ENCODE measurements around the gene ARHGEF11.
A peak's percentile ranks its signal among the peaks of the same experiment; 100 is the strongest.
"Not testable (repeated sequence)": the region's sequence is repeated elsewhere in the genome, so short reads cannot be mapped to it uniquely, and the experiment has no call there.

ARHGEF11 gene, protein sequence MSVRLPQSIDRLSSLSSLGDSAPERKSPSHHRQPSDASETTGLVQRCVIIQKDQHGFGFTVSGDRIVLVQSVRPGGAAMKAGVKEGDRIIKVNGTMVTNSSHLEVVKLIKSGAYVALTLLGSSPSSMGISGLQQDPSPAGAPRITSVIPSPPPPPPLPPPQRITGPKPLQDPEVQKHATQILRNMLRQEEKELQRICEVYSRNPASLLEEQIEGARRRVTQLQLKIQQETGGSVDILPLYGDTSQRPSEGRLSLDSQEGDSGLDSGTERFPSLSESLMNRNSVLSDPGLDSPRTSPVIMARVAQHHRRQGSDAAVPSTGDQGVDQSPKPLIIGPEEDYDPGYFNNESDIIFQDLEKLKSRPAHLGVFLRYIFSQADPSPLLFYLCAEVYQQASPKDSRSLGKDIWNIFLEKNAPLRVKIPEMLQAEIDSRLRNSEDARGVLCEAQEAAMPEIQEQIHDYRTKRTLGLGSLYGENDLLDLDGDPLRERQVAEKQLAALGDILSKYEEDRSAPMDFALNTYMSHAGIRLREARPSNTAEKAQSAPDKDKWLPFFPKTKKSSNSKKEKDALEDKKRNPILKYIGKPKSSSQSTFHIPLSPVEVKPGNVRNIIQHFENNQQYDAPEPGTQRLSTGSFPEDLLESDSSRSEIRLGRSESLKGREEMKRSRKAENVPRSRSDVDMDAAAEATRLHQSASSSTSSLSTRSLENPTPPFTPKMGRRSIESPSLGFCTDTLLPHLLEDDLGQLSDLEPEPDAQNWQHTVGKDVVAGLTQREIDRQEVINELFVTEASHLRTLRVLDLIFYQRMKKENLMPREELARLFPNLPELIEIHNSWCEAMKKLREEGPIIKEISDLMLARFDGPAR (N-terminal part only)

DNA sequence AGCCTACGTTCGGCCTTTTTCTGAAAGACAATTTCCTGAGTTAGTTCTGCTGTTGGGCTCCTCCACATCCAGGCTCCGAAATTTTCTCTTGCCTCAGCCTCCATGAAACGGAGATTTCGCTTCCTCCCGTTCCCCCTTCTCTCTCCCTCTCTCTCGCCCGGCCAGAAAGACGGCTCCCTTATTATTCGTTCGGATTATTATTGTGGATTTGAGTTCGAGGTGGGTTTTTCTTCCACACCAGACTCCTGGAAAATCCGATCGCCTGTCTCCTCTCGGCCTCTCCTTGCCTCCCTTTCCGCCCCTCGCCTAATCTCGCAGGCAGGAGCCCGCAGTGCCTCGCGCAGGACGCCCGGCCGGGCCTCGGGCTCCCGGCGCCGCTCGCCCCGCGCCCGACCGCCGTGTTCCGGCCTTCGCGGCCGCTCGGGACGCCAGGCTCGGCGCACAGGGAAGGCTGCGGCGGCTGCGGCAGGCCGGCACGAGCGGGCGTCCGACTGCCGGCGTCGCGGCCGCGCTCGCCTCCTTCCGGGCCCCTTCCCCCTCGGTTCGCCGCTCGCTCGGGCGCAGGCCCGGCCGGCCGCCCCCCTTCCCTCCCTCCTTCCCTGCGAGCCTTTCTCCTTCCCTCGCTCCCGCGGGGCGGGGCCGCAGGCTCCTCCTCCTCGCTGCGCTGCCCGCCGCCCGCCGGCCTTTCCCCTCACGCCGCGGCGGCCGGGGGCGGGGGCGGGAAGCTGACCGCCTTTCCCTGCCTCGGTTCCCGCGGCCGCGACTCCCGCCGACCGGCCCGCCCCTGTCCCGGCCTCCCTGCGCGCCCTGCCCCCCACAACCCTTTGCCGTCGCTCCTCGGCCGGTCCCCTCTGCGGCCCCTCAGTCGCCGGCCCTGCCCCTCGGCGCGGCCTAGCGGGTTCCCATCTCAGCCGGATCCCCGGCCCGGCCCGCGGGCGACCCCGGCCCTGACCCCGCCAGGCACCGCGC is at the start of gene ARHGEF11:
Gene ARHGEF11 (minus strand): TSS at position 493 of the 969 bp plus-strand sequence. CDS start 1,412 bp downstream, outside the sequence.
- DNase-seq = peak; percentile 47 to 66

- DNase-seq = no peak
These were observed 49.5 kb upstream of the ARHGEF11 start for GRCh38 chr1:157095091-157095490.

DNA sequence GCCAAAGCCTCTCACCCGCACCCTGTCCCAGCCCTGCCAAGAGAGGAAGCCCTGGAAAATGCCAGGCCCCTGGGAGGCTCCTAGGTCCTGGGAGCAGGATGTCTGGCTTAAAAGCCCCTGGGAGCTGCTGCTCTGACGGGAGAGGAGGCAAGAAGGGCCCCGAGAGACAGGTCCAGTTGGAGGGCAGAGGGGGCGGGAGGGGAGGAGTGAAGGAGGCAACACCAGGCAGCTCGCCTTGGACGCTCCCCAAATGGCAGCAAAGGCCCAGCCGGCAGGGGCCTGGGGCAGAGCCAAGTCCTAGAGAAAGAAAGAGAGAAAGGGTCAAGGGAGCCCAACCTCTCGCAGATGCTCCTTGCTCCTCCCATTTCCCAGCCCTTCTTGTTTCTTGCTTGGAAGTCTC is 47.3 kb upstream of the ARHGEF11 start:
- DNase-seq = no peak

DNA sequence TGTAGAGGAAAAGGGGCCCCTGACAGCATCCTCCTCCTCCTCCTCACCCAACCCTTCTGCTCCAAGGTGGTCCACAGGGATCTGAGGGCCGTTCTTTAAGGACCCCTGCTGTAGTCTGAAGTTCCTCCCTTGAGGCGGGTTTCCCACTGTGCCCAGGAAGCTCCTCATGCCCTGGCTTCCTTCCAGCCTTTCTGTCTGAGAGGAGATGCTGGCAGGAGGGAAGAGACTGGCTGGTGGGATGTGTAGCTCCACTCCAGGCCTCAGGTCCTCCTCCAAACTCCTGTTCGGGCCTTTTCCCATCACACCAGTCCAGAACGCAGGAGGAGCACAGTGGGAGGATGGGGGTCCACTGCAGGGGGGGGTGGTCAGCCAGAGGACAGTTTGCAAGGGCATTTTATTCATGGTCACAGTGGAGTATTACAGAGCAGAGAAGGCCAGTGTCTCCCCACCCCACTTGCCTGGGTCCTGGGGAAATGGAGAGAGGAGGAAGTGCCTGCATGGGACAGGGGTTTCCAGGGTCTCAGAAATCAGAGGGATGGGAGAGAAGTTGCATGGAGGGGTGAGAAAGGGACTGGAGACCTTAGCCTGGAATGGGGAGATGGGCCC is 46.2 kb upstream of the ARHGEF11 start:
- no peak for DNase-seq

- no peak for DNase-seq
These were observed 45.6 kb upstream of the ARHGEF11 start for GRCh38 chr1:157091186-157091585.

DNA sequence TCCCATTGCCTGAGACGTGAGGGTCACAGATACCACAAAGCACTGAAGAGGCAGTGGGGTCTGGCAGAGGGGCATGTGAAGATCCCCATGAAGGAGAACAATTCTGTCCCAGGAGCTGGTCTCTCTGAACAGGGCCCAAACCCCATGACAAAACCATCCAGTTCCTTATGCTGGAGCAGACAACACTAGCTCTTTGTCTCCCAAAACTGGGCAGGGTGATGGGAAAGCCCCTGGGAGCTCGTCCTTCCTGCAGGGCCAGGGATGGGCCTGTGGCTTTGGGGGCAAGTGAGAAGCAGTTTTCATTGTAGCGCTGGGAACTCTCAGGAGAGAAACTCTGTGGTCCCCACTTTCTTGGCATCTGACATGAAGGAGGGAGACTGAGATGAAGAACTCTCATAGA is 45.2 kb upstream of the ARHGEF11 start:
- DNase-seq = no peak

DNA sequence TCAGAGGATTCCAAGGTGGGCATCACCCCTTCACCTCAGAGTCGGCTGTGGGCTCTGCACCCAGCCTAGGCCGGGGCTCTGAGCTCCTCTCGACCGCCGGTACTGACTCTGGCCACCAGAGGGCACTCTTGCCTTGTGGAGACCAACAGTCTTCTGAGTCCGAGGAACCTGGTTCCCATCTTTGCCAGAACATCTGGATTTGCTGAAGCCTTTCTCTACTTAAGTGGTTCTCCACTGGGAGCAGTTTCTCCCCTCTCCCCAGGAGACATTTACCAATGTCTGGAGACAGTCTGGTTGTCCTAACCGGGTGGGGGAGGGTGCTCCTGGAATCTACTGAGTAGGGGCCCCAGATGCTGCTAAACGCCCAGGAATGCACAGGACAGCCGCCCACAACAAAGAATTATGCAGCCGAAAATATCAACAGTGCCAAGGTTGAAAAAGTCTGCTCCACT is 44.7 kb upstream of the ARHGEF11 start:
- peak; percentile 27 to 45 for DNase-seq

DNA sequence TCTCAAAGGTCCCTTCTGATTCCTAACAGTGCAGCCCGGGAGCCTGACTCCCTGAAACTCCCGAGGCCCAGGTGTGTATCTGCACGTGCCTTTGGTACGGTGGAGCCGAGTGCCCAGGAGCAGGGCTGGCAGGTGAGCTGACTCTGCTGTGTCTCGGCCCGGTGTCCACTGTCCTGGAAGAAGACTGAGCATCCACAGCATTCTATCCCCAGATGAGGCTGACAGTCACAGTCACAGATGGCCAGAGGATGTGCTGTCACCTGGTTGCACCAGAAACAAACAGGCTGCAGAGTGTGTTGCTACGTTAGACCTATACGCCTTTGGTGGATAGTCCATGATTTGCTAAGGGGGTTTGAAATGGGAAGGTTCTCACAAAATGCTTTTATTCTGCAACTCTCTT is 44.2 kb upstream of the ARHGEF11 start:
- DNase-seq = no peak

GRCh38 chr1:157088607-157089006 is 43.1 kb upstream of the ARHGEF11 start:
- no peak for DNase-seq

- no peak for DNase-seq
These were observed 41.5 kb upstream of the ARHGEF11 start for GRCh38 chr1:157087030-157087429.

DNA sequence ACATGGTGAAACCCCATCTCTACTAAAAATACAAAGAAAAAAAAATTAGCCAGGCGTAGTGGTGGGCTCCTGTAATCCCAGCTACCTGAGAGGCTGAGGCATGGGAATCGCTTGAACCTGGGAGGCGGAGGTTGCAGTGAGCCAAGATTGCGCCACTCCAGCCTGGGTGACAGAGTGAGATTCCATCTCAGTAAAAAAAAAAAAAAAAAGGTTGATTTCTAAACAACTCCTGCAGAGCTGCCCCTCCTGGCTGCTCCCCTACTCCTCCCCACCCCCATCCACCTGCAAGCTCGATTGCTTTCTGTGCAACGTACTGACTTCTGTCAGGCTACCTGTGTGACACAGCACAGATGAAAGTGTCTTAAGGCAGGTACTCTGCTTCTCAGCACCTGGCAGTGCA is 40.8 kb upstream of the ARHGEF11 start:
- no peak for DNase-seq

DNA sequence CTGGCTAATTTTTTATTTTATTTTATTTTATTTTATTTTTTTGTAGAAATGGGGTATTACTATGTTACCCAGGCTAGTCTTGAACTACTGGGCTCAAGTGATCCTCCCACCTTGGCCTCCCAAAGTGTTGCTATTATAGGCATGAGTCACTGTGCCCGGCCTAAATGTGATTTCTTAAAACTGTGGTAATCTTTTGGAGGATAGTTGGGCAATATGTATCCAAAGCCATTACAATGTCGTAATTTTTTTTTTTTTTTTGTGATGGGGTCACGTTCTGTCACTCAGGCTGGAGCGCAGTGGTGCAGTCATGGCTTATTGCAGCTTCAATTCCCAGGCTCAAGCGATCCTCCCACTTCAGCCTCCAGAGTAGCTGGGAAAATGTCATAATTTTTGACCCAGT is 39.9 kb upstream of the ARHGEF11 start:
- DNase-seq = no peak

DNA sequence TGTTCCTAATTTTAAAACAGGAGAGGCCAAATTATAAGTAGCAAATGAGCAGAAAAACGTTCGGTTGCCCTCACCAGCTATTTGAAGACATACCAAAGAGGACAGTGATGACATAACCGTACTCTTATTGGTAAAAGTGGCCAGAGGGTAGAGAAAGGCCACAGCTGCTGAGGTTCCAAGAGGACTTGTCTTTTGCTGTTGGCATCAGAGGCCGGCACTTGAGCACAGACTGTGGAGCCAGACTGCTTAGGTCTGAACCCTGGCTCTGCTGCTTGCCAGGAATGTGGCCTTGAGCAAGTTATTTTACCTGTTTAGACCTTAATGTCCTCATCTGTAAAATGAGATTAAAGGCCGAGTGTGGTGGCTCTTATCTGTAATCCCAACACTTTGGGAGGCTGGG is 39.2 kb upstream of the ARHGEF11 start:
- DNase-seq = no peak

DNA sequence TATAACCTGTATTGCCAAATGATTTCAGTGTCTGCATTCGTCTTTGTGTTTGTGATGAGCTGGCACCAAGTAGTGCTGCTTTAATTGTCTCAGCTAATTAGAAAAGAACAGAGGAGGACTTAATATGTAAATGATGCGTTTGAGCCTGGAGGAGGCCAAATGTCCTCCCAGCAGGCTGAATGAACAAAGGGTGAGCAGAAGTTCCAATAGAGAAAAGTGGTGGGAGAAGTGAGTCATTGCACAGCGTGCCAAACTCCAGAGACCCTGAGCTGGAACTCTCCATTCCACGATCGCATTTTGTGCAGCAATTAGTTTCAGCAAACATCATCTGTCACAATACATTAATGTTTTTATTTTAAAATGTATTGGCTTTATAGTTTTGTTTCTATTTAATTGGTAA is 36.2 kb upstream of the ARHGEF11 start:
- no peak for DNase-seq

- no peak for DNase-seq
These were observed 35.2 kb upstream of the ARHGEF11 start for GRCh38 chr1:157080714-157081113.

DNA sequence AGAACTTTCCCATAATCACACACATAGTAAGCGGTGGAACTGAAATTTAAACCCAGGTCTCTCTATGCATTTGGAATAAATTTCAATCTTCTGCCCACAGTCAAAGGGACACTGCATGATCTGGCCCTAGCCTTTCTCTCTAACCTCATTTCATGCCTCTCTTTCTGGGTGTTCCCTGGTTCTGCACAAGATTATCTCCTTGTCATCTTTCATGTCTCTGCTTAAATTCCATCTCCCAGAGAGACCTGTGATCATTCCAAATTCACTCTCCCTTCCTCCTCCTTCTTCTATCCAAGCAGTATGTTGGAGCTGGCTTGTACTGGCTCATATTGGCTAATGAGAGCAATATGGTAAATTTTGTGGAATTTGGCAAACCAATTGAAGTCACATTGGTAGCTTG is 31.9 kb upstream of the ARHGEF11 start:
- no peak for DNase-seq

GRCh38 chr1:157073944-157074685 is 28.6 kb upstream of the ARHGEF11 start:
- no peak for DNase-seq

DNA sequence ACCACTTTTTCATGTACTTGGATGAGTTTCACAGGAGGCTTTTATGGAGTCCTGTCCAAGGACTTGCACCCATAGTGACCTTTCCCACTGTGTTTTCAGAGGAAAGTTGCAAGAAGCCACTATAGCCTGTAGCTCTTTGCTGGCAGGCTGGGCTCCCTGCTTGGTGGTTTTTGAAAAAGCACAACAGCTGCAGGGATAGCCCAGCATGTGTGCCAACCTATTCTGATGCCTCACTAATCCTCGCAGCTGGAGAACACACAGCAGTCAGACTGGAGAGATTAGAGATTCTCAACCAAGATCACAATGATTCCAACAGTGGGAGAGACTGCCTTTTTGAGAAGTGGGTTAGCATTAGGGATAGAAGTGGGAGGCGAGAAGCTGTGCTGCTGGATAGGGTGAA is 24.1 kb upstream of the ARHGEF11 start:
- no peak for DNase-seq

GRCh38 chr1:157059241-157059640 is 13.7 kb upstream of the ARHGEF11 start:
- DNase-seq = not testable (repeated sequence)

GRCh38 chr1:157056269-157056668 is 10.7 kb upstream of the ARHGEF11 start:
- no peak for DNase-seq

GRCh38 chr1:157055729-157056128 is 10.2 kb upstream of the ARHGEF11 start:
- not testable (repeated sequence) for DNase-seq

Data from SW 1271 (cell line).